Natural killer cell (primary cell): ENCODE results near the gene GNAZ. TPM values are rescaled to one million over a fixed set of nuclear protein-coding genes. Genes with fewer than 3 reads are reported as not detected.

Source experiments
- ATAC-seq, 3 donors: fragments of 150-1000 bp in 2 of 3; fragments of 200-7000 bp in 1 of 3; cut with Tn5 transposase; 1 replicate in 1 of 3; 2 replicates in 2 of 3; pipeline ENCODE4 v1.10.0; 2021; ENCODE audit warnings: mild to moderate bottlenecking in 2 of 3, moderate library complexity in 2 of 3
- DNase-seq, 2 donors: peaks; one replicate each; pipeline versions ENCODE4 v3.0.0 to v3.0.0-alpha.2; 2013 to 2021; ENCODE audit warnings: mixed read lengths in 1 of 2
- H3K27ac ChIP-seq: one replicate; pipeline ENCODE4 v1.5.1; 2013; ENCODE audit warnings: mild to moderate bottlenecking, low read length
- H3K27me3 ChIP-seq: one replicate; pipeline ENCODE4 v1.6.1; 2013; ENCODE audit warnings: low read length; ENCODE audit not compliant: control insufficient read depth, insufficient read depth
- H3K36me3 ChIP-seq: one replicate; pipeline ENCODE4 v1.6.1; 2013; ENCODE audit warnings: low read length; ENCODE audit not compliant: control insufficient read depth, insufficient read depth
- H3K4me1 ChIP-seq: one replicate; pipeline ENCODE4 v1.6.1; 2013; ENCODE audit warnings: low read length; ENCODE audit not compliant: control insufficient read depth, insufficient read depth
- H3K4me3 ChIP-seq: one replicate; pipeline ENCODE4 v1.5.1; 2013; ENCODE audit warnings: low read length
- H3K9me3 ChIP-seq: one replicate; pipeline ENCODE4 v1.6.1; 2013; ENCODE audit warnings: low read length; ENCODE audit not compliant: control insufficient read depth, insufficient read depth
- H3K27ac Mint-ChIP-seq, 2 donors: one replicate each; pipeline ENCODE4 v1.8.0; 2022; ENCODE audit warnings: mild to moderate bottlenecking in 2 of 2, mixed read lengths in 2 of 2, moderate library complexity in 1 of 2
- H3K27me3 Mint-ChIP-seq, 2 donors: one replicate each; pipeline ENCODE4 v1.8.0; 2022; ENCODE audit warnings: low read depth in 2 of 2, mixed read lengths in 2 of 2
- H3K36me3 Mint-ChIP-seq: one replicate; pipeline ENCODE4 v1.8.0; 2022; ENCODE audit warnings: mixed read lengths
- H3K4me1 Mint-ChIP-seq, 2 donors: one replicate each; pipeline ENCODE4 v1.8.0; 2022; ENCODE audit warnings: mixed read lengths in 2 of 2
- H3K4me3 Mint-ChIP-seq: one replicate; pipeline ENCODE4 v1.8.0; 2022; ENCODE audit warnings: mild to moderate bottlenecking, moderate library complexity, mixed read lengths
- H3K9me3 Mint-ChIP-seq, 2 donors: one replicate each; pipeline ENCODE4 v1.8.0; 2022; ENCODE audit warnings: mixed read lengths in 2 of 2
- WGBS: methylation state at CpG from one replicate; pipeline ENCODE4 v1.1.7; 2013; ENCODE audit warnings: missing lambda C conversion rate; ENCODE audit not compliant: insufficient coverage; 5-methylcytosine and 5-hydroxymethylcytosine counted together
- intact Hi-C: fragments of 100-400 bp; cut with micrococcal nuclease; formaldehyde crosslinking; loops from one replicate; pipeline ENCODE4 v1.14.2; 2022
- total RNA-seq, 4 donors: library from RNA; stranded (reverse); fragments of 120-200 nt in 1 of 4; gene quantifications; one replicate each; pipeline versions ENCODE4 v1.2.3 to v1.2.4, GENCODE V29; 2013 to 2022
- TF ChIP-seq, protein P1 (sequence below): fragments of 200-600 bp; IDR thresholded peaks from one replicate; pipeline ENCODE4 v1.8.0; 2022; ENCODE audit warnings: antibody characterized with exemption

GNAZ gene
- total RNA-seq, 3 donors from 2014 or later (not counting 1 experiment from before 2014, with no cell fraction given): 4.5 to 7.5 (median 5.6) TPM

DNA sequence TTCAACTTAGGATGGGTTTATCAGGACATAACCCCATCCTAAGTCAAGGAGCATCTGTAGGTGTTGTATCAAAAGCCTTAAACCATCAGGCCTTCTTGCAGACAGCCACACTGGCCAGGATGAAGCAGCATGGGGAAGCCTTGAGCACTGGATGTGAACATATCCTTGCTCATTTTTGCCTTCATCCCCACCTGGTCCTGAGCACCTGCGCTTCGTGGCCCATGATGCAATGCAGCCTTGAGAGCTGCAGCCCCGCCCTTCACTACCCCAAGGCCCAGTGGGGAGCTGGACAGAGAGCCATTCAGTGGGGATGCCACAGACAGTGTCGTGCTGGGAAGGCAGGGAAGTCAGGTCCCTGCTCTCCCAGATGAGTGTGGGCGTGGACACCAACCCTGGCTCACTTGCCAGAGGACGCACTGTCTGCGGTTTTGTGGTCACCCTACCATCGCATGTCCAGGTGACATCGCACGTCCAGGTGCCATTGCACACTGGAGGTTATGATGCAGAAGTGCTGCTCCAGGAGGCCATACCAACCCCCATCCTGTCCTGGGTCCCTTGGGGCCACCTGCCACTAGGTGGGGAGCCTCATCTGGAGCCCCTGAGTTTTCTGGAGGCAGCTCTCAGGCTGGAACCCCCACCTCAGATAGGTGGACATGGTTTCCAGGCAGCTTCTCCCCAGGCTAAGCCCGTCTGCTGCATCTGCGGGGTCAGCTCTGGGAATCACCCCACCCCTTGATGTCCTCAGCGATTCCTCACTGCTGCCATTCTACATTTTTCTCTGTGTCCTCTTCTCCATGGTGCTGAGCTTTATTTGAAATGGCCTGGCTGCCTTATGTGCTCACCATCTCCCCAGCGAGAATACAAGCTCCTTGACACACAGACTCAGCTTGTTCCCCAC lies 14.4 kb downstream of the GNAZ start:
- DNase-seq (no peak), ATAC-seq (no peak)
- 90% methylated on average over 14 of the region's 14 CpGs for WGBS
- peaks cover 26% of the 10 kb centered on the region for H3K4me1 ChIP-seq
- peaks cover 11 to 29% of the 10 kb centered on the region in 2 donors for H3K4me1 Mint-ChIP-seq
- no peaks in the 10 kb centered on the region for H3K36me3 ChIP-seq
- no peak overlapping the region for H3K4me3 ChIP-seq
- no peaks in the 10 kb centered on the region for H3K27me3 Mint-ChIP-seq
- H3K9me3 Mint-ChIP-seq: no peaks in the 10 kb centered on the region
- H3K27ac Mint-ChIP-seq: no peak overlapping the region
- H3K27me3 ChIP-seq: no peaks in the 10 kb centered on the region
- H3K36me3 Mint-ChIP-seq: no peaks in the 10 kb centered on the region
- H3K4me3 Mint-ChIP-seq: no peak overlapping the region
- no peaks in the 10 kb centered on the region for H3K9me3 ChIP-seq
- TF ChIP-seq, protein P1, sequence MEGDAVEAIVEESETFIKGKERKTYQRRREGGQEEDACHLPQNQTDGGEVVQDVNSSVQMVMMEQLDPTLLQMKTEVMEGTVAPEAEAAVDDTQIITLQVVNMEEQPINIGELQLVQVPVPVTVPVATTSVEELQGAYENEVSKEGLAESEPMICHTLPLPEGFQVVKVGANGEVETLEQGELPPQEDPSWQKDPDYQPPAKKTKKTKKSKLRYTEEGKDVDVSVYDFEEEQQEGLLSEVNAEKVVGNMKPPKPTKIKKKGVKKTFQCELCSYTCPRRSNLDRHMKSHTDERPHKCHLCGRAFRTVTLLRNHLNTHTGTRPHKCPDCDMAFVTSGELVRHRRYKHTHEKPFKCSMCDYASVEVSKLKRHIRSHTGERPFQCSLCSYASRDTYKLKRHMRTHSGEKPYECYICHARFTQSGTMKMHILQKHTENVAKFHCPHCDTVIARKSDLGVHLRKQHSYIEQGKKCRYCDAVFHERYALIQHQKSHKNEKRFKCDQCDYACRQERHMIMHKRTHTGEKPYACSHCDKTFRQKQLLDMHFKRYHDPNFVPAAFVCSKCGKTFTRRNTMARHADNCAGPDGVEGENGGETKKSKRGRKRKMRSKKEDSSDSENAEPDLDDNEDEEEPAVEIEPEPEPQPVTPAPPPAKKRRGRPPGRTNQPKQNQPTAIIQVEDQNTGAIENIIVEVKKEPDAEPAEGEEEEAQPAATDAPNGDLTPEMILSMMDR: no peak
- no peak overlapping the region for H3K27ac ChIP-seq
- intact Hi-C loops: no loop called here

DNA sequence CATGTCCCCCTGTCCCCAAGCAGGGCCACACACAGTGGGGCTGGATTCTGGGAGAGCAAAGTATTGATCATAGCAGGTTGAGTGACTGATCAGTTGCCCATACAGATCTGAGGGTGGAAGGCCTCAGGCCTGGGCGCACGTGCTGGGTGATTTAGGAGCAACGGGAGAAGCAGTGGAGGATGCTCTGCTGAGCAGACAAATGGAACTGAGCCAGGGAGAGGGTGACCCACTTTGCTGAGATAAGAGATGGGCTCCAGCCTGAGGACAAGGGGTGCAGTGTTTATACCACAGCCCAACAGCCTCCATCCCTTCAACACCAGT lies 15.0 kb downstream of the GNAZ start:
- Histone ChIP-seq H3K4me3 (no peak overlapping the region), H3K27me3 (no peaks in the 10 kb centered on the region), H3K27ac (no peak overlapping the region), H3K9me3 (no peaks in the 10 kb centered on the region), H3K36me3 (no peaks in the 10 kb centered on the region), H3K4me1 (peaks cover 26% of the 10 kb centered on the region)
- Mint-ChIP-seq H3K4me1 (peaks cover 11 to 29% of the 10 kb centered on the region in 2 donors), H3K27me3 (no peaks in the 10 kb centered on the region), H3K4me3 (no peak overlapping the region), H3K36me3 (no peaks in the 10 kb centered on the region), H3K27ac (no peak overlapping the region), H3K9me3 (no peaks in the 10 kb centered on the region)
- DNase-seq: no peak
- ATAC-seq: no peak
- TF ChIP-seq, protein P1: no peak
- 100% methylated on average over 3 of the region's 3 CpGs for WGBS
- intact Hi-C loops: no loop called here

DNA sequence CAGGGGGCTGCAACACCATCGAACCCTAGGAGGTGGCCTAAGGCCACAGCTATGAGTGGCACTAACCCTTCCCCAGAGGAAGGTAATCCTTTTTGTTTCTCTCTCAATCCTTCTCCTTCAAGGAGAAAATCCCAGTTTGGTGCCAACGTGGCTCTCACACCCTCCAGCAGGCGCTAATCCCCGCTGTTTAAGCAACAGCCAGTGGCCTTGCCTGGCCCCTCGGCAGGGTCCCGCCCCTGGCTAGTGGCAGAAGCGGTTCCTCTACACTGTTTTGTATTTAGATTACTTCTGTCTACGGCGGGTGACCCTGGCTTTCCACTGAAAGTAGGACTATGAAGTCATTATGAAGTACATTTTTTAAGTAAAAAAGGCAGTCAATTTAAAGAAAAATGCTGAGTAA lies 15.5 kb downstream of the GNAZ start:
- intact Hi-C loops: no loop called here
- no peaks in the 10 kb centered on the region for H3K27me3 Mint-ChIP-seq
- no peaks in the 10 kb centered on the region for H3K9me3 ChIP-seq
- H3K4me1 Mint-ChIP-seq: peaks cover 11 to 29% of the 10 kb centered on the region in 2 donors
- no peaks in the 10 kb centered on the region for H3K9me3 Mint-ChIP-seq
- no peak overlapping the region for H3K27ac Mint-ChIP-seq
- no peak overlapping the region for H3K4me3 Mint-ChIP-seq
- H3K27ac ChIP-seq: no peak overlapping the region
- TF ChIP-seq, protein P1: no peak
- no peaks in the 10 kb centered on the region for H3K36me3 ChIP-seq
- no peak overlapping the region for H3K4me3 ChIP-seq
- H3K27me3 ChIP-seq: no peaks in the 10 kb centered on the region
- DNase-seq (no peak), ATAC-seq (no peak)
- H3K36me3 Mint-ChIP-seq: no peaks in the 10 kb centered on the region
- peaks cover 26% of the 10 kb centered on the region for H3K4me1 ChIP-seq
- whole genome bisulfite sequencing: 89% methylated on average over 9 of the region's 9 CpGs

DNA sequence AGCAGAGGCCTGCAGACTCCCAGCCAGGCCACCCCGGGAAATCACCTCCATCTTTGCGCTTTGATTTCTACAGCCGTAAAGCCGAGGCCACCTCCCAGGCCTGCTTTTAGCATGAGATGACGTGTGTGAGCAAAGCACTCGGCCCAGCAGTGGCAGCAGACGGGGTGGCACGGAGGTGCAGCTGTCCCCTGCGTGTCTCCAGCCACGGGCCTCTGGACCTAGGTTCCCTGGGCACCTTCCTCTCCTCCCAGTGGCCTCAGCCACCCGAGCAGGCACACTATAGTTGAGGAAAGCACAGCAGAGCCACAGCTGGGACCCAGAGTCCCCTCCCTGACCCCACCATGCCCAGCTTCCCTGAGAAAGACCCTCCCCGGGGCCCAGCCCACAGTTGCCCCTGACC lies 15.9 kb downstream of the GNAZ start:
- no peaks in the 10 kb centered on the region for H3K27me3 ChIP-seq
- WGBS: 86% methylated on average over 12 of the region's 12 CpGs
- H3K9me3 ChIP-seq: no peaks in the 10 kb centered on the region
- Mint-ChIP-seq H3K4me1 (peaks cover 11 to 29% of the 10 kb centered on the region in 2 donors), H3K36me3 (no peaks in the 10 kb centered on the region), H3K27ac (no peak overlapping the region), H3K9me3 (no peaks in the 10 kb centered on the region), H3K27me3 (no peaks in the 10 kb centered on the region), H3K4me3 (no peak overlapping the region)
- no peak overlapping the region for H3K4me3 ChIP-seq
- no peak for DNase-seq
- TF ChIP-seq, protein P1: no peak
- no peaks in the 10 kb centered on the region for H3K36me3 ChIP-seq
- H3K4me1 ChIP-seq: peaks cover 26% of the 10 kb centered on the region
- no peak overlapping the region for H3K27ac ChIP-seq
- intact Hi-C loops: no loop called here
- ATAC-seq: no peak
